AG09319 (cell line): ENCODE data around the gene ABCC1.

Experiments used
- DNase-seq: peaks from one replicate; pipeline ENCODE4 v3.0.0-alpha.2; 2010; ENCODE audit warnings: low read depth; ENCODE audit errors: extremely low read depth
- CTCF ChIP-seq: IDR thresholded peaks from 2 replicates; pipeline ENCODE4 v1.5.1; 2011; ENCODE audit warnings: low read depth, mild to moderate bottlenecking, inconsistent platforms, low read length, moderate library complexity

The ABCC1 gene

DNA sequence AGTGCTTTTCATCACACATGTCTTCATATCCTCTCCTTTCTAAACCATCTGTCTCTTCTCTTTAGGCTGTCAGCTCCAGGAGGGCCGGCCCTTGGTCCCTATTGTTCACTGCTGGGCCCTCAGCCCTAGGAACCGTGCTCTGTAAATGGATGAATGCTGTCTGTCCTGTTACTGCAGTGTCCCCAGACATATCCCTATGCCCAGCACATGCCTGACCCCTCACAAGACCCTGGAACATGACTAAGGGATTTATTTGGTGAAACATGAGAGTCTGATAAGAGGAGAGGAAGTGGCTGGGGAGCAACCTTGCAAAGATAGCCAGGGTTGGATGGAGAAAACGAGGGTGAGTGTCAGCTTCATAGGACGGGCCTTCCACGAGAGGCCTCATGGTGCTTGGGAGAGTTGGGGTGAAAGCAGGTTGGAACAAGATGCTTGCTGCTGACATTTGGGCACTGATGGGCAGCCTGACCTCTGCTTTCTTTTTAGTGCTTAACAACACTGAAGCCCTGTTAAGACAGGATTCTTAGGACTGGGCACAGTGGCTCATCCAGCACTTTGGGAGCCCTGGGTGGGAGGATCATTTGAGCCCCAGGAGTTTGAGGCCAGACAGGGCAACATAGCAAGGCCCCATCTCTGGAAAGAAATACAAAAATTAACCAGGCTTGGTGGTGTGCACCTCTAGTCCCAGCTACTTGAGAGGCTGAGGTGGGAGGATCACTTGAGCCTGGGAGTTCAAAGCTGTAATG is 39.0 kb downstream of the ABCC1 start:
- DNase-seq: no peak
- TF ChIP-seq CTCF: no peak

DNA sequence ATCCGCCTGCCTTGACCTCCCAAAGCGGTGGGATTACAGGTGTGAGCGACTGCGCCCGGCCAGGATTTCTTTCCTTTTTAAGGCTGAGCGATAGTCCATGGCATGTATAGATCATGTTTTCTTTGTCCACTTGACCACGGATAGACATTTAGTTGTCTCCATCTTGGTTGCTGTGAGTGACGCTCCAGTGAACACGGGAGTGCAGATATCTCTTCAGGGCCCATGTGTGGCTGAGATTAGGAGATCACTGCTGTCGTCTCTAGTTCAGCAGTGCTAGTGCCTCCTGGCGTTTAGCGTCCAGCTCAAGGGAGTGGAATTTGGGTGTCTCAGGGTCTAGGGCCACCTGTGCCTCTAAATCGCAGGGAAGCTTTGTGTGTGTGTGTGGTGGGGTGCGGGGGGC is 41.5 kb downstream of the ABCC1 start:
- no peak for DNase-seq
- TF ChIP-seq CTCF: no peak

- no peak for DNase-seq
- no peak for TF ChIP-seq CTCF
Observed at GRCh38 chr16:15993128-15993527, 43.7 kb downstream of the ABCC1 start.

DNA sequence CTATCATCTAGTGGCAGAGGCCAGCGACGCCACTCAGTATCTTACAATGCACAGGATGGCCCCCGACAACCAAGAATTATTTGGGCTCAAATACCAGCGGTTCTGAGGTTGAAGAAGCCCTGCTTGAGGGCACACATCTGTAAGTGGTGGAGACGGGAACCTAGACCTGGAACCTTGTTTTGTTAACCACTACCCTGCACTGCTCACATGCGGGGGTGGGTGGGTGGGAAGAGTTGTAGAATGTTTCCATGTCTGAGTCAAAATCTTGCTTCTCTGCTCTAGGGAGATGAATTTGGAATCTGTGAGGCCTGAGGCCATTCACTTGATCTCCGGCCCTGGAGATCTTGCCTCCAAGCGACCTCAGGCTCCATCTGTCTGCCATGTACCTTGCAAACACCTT is 44.1 kb downstream of the ABCC1 start:
- TF ChIP-seq CTCF: no peak
- DNase-seq: no peak

- no peak for DNase-seq
- no peak for TF ChIP-seq CTCF
Observed at GRCh38 chr16:15993946-15994665, 44.7 kb downstream of the ABCC1 start.

DNA sequence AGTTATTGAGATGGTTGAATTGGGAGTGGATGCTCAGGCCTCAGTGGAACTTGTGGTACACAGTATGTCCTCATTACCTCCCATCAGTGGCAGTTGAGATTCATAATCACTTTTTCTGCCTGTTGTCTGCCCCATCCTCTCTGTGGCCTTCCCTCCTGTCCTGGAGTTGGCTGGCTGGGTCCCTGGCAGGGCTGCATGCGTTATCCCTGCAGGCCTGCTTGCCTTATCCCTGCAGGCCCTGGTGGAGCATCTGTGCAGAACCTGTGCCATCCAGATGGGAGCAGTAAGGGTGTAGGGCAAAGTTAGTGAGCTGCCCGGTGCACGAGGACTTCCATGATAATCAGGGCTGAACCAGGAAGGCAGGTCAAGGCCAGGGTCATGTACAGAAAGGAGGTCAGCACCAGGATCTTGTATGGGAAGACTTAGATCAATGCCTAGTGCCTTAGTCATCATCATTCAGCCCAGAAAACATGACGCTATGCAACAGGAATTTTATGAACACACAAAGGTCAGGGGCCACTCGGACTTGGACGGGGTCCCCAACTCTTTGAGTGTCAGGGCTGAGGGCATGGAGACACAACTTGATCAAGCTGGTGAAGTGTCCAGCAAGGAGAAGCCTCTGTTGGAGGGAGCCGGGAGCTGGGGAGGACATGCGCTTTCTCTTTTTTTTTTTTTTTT is 47.2 kb downstream of the ABCC1 start:
- peak; percentile 61 for DNase-seq
- TF ChIP-seq CTCF: no peak

DNA sequence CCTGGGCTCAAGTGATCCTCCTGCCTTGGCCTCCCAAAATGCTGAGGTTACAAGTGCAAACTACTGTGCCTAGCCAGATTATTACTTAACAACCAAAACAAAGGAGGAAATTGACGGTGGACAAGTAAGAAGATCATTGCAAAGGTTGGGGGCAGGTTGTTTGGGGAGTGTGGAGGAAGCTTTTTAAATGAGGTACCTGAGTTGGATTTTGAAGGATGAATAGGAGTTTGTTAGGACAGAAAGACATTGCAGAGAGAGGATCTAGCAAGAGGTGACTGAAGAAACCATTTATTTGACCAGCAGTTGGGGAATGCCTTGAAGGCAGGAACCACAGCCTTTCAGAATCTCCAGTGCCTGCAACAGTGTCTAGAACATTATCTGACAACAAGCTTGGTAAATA is 51.3 kb downstream of the ABCC1 start:
- DNase-seq: no peak
- no peak for TF ChIP-seq CTCF
